ENCODE results near the gene SMURF1.

GRCh38 chr7:99027841-99028240, 116.1 kb downstream of the SMURF1 start:
- TF ChIP-seq CTCF (IDR thresholded peaks at IDR 0.05; ENCODE audit: low read depth, low read length, missing input control) (no peak), TAF1 (conservative IDR thresholded peaks at IDR 0.05) (no peak), ZBTB33 (IDR thresholded peaks at IDR 0.05) (no peak), FOXA1 (IDR thresholded peaks at IDR 0.05) (no peak), ATF3 (IDR thresholded peaks at IDR 0.05) (no peak), MAX (IDR thresholded peaks at IDR 0.05) (no peak), HNF4A (conservative IDR thresholded peaks at IDR 0.05) (no peak), SP1 (IDR thresholded peaks at IDR 0.05) (no peak), RAD21 (IDR thresholded peaks at IDR 0.05) (no peak), GABPA (IDR thresholded peaks at IDR 0.05 in 1 of 2, conservative IDR thresholded peaks at IDR 0.05 in 1 of 2) (no peak), YY1 (IDR thresholded peaks at IDR 0.05) (no peak), JUND (IDR thresholded peaks at IDR 0.05) (no peak), NR2F2 (IDR thresholded peaks at IDR 0.05) (no peak)
- TF ChIP-seq, protein P1, sequence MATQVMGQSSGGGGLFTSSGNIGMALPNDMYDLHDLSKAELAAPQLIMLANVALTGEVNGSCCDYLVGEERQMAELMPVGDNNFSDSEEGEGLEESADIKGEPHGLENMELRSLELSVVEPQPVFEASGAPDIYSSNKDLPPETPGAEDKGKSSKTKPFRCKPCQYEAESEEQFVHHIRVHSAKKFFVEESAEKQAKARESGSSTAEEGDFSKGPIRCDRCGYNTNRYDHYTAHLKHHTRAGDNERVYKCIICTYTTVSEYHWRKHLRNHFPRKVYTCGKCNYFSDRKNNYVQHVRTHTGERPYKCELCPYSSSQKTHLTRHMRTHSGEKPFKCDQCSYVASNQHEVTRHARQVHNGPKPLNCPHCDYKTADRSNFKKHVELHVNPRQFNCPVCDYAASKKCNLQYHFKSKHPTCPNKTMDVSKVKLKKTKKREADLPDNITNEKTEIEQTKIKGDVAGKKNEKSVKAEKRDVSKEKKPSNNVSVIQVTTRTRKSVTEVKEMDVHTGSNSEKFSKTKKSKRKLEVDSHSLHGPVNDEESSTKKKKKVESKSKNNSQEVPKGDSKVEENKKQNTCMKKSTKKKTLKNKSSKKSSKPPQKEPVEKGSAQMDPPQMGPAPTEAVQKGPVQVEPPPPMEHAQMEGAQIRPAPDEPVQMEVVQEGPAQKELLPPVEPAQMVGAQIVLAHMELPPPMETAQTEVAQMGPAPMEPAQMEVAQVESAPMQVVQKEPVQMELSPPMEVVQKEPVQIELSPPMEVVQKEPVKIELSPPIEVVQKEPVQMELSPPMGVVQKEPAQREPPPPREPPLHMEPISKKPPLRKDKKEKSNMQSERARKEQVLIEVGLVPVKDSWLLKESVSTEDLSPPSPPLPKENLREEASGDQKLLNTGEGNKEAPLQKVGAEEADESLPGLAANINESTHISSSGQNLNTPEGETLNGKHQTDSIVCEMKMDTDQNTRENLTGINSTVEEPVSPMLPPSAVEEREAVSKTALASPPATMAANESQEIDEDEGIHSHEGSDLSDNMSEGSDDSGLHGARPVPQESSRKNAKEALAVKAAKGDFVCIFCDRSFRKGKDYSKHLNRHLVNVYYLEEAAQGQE (IDR thresholded peaks at IDR 0.05): no peak
